Measurements from ENCODE around the gene WSCD1.
A peak's percentile ranks its signal among the peaks of the same experiment; 100 is the strongest.

WSCD1 gene

DNA sequence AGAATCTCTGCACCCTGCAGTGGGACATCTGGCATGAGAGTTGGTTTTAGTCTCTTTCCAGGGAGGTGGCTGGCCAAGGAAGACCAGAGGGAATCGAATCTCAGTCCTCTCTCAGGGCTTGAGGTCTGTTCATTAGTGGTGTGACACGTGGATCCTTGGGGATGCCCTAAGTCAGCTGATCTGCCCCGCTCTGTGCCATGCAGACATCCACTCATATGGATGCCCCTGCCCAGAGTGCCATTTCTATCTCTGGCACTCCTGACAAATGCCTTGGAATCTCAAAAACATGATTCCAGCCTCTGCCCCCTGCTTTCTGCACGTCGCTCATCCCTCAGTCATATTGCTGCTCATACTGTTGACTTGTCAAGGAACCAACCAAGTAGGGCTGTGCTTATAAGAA lies 38.8 kb downstream of the WSCD1 start:
- peak; percentile 25 for DNase-seq

DNA sequence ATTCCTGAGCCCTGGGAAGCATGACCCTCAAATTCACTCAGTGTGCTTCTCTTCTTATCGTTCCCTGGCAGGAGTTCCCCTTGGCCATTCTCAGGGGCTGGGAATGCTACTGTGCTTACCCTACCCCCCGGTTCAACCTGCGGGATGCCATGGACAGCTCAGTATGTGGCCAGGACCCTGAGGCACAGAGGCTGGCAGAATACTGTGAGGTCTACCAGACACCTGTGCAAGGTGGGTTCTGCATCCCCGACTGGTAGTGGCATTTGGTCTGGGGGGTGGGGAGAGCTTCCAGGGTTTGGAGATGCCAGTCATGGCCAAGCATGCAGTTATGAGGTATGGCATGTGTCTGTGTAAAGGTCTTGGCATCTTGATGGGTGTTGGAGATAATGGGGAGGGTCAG lies 39.4 kb downstream of the WSCD1 start:
- DNase-seq: peak; percentile 44

DNA sequence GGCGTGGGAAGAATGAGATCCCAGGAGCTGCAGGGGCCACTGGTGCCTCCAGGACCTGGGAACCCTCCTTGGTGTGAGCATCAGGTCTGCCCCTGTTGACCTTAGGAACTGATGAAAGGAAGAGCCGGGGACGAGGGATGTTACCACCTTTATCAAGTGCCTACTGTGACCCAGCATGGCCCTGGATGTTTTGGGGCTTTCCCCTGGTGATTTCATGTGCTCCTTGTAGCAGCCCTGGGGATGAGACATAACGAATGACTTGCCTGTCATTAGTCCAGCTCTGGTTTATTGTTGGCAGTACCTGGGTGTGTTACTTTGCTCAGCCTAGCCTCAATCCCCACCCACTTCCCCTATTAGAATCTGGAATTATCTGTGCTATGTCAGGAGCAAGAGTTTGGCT lies 39.9 kb downstream of the WSCD1 start:
- DNase-seq: no peak

DNA sequence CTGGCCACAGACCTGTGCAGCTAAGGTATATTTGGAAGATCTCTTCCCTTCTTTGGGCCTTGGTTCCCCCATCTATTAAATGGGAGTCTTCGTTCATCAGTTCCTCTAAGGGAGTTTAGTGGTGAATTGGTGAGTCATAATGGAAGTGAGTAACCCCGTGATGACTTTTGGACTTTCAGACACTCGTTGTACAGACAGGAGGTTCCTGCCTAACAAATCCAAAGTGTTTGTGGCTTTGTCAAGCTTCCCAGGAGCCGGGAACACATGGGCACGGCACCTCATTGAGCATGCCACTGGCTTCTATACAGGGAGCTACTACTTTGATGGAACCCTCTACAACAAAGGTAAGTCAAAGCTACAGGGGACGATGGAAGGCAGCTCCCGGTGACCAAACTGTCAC lies 40.4 kb downstream of the WSCD1 start:
- DNase-seq: peak; percentile 49

DNA sequence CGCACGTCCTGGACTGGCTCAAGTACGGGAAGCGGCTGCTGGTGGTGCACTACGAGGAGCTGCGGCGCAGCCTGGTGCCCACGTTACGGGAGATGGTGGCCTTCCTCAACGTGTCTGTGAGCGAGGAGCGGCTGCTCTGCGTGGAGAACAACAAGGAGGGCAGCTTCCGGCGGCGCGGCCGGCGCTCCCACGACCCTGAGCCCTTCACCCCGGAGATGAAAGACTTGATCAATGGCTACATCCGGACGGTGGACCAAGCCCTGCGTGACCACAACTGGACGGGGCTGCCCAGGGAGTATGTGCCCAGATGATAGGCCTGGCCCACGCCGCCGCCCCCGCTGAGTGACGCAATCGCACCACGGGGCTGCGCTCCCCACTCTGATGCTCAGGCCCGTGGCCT lies 50.2 kb downstream of the WSCD1 start:
- peak; percentile 48 for DNase-seq

DNA sequence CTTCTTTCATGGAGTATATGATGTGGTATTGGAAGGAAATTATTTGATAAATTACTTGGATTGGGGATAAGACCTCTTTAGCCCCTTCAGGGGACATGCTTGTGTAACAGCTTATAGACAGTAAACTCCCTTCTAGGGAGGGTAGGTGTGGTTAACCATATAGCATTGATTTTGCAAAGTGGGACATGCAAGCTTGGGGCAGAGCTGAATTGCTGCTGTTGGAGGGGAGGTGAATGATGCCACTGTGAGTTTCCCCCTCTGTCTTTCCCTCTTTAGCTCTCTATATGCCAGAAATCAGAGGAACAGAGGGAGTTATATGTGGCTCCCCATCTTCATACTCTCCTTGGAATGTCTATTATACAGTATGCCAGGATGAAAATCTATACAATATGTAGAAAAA lies 54.7 kb downstream of the WSCD1 start:
- no peak for DNase-seq

DNA sequence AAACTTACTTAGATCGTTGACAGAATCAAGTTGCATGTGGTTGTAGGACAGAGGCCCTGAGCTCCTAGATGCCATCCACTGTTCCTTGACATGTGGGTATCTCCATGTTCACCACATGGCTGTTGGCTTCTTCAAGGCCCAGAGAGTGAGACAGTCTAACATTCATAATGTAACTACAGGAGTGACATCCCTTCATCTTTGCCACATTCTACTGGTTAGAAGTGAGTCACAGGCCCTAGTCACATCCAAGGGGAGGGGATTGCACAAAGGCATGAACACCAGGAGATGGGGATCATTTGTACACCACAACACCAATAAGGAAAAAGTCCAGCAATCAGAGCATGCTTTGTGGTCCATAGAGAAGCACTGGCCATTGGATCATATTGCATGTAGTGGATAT lies 56.6 kb downstream of the WSCD1 start:
- peak; percentile 32 for DNase-seq

DNA sequence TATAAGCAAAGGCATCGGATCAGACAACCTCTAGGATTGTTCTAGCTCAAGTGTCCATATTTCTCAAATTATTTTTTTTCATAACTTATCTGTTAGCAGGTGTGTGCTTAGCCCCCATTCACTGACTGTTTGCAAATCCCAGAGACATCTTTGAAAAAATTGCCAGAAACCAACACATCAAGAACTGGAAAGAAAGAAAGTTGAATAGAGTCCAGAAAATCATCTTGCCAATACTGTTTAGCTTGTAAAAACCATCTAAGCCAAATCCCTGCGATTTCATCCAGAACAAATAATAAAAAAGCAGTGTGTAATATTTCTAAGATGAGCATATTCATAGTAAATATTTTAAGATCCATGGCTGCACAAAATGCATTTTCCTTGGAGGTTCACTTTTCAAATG lies 64.5 kb downstream of the WSCD1 start:
- DNase-seq: no peak

DNA sequence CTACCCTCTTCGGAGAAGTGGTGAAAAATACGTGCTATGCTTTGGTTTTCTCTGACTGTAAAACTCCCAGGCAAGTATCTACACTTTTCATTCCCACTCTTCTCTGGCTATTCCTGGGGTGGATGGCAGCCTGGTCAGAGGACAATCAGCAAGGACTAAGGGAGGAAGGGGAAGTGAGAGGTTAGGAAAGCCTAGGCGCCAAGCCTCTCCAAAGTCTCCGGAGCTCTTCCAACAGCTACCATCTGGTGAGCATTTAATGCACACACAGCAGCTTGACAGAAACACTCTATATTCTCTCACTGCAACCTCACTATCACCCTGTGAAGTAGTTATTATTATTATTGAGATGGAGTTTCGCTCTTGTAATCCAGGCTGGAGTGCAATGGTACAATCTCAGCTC lies 65.1 kb downstream of the WSCD1 start:
- no peak for DNase-seq

DNA sequence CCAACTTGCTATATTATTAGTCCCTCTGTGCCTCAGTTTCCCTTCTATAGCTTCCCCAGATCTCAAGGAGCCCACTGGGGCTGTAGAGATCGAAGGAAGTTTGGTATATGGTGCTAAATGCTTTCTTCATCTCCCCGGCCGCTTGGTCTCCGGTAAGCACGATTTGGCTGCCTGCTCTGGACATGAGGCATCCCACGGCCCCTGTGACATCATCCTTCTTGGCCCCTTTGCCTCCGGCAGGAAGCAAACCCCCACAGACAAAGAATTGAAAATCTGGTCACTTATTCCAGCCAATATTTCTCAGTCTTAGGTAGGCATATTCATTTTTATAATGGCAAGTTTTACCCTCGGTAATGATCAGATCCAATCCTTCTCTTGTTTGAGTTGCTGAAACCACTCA lies 65.8 kb downstream of the WSCD1 start:
- DNase-seq: no peak

DNA sequence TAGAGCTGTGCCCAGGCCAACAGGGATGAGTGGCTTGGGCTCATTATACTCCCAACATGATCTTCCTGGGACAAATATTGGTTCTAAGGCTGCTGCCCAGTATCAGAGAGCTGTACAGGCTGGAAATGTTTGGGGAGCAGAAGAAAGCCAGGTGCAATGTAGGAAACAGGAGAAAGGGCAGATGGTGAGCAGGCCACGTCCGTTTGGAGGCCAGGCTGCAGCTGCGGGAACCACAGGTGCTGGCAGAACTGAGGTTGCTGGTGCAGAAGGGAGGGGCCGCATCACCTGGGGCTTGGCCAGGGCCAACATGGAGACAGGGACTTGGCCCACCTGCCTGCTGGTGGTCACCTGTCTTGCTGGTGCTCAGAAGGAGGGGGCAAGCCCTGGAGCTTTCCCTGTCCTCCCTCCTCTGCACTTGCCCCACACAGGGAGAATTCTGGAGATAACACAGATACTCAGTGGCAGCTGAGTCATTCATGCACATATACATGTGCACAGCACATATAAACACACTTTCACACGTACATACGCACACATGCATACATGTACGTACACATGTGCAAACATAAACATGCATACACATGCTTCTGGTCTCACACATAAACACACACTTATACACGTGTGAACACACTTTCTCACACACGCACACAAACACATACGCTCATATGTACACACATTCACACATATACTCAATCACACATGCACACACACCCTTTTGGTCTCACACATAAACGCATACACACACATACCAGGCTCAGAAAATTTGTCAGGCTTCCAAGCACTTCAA lies 67.7 kb downstream of the WSCD1 start:
- DNase-seq: peak; percentile 46

DNA sequence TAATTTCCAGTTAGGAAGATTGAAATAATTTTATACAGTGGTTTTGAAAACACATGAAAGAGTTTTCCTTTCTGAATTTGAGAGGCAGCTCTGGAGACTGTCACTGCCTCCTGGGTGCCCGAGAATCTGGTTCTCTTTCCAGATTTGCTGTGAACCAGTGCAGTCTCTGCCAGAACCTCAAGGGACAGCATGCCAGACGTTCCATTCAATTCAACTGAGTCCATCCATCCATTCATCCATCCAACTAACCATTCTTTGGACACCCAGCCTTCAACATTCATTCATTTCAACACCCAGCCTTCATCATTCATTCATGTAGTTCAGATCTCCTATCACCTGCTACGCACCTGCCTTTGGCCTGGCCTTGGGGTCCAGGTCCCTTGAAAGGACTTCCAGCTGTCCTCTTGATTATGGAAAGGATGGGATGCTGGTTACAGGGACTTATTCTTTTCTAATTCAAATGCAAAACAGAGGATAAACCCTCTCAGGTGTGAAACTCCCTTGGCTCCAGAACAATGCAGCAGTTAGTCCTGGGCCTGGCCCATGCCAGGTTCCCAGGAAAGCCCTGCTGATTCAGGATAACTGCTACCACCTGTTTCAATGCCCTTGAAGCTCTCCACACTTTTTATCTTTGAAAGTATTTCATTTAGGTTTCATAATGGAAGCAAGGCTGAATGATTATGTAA lies 68.7 kb downstream of the WSCD1 start:
- DNase-seq: peak; percentile 38

DNA sequence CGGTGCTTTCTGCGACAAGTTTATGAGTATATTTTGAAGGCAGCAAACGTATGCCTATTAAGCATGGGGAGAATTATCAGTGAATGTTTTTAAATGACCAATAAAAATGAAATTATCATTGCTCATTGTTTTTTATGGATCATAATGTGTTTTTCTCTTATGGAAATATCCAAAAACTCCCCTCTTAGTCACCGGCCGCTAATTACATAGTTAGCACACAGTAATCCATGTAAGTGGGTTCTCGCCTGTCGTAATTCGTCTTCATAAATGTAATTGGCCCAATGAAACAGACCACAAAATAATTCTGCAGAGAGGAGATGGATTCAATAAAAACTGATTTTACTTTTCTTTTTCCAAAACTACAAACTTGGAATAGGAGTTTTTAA lies 69.3 kb downstream of the WSCD1 start:
- no peak for DNase-seq

DNA sequence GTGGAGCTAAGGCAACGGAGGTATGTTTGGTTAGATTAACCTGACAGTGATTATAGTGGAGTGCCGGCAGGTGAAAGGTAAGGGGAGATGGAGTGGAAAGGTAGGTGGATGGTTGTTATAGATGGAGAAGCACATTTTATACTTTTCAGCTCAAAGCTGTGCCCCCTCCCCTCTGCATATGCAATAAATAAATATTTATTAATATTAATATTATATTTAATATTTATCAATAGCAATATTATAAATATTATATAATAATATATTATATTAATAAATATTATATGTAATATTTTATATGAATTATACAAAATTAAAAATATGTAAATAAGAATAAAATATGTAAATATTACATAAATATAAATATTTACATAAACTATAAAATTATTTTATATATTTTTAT lies 70.0 kb downstream of the WSCD1 start:
- no peak for DNase-seq

DNA sequence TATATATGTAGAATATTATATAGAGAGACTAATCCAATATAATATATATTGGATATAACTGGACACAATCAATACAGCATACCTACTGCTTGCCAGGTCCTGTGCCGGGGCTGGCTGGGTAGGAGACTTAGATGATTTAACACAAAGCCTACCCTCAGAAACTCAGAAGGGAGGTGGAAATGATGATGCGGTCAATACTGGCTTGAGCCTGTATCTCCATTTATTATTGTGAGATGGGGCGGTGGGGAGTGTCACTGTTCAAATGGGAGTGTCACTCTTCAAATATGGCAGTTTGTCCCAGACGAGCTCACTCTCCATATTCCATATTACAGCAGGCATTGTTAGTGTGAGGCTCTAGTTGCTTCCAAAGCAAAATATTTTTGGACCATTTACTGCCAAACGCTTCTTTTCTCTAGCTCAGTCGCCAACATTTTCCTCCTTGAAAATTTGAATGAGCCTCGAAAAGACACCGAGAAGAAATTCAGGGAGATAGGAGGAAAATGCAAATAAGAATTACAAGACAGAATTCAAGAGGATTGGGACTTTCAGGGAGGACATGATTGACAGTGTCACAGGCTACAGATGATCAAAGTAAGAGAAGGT lies 70.7 kb downstream of the WSCD1 start:
- no peak for DNase-seq

DNA sequence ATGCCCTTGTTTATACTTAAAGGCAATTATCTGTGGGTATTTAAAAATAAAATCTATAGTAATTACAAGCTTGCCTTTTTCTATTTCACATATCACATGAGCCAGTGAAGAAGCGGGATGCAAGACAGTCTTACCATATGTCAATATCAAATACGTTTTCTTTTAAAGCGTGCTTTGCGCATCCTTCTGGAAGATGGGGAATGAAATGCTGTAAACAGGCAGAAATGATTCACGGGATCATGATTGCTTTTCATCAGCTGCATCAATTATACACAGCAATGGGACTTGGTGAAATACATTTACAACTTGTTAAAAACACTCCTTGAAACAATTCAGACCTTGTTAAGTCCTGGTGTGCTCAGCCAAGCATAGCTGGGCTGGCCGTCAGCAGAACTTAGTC lies 72.5 kb downstream of the WSCD1 start:
- DNase-seq: no peak

DNA sequence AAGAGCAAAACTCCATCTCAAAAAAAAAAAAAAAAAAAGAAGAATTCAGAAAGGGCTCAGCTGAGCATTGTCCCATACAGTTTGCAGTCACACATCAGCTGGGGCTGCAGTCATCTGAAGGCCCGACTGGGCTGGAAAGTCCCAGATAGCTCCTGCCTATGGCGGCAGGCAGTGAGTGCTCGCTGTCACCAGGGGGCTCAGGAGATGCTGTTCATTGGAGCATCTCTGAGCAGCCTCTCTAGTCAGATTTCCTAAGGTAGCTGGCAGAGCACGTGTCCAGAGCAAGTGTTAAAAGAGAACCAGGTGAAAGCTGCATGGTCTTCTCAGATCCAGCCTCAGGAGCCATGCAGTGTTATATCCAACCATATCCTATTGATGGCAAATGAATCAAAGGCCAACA lies 75.8 kb downstream of the WSCD1 start:
- DNase-seq: no peak

DNA sequence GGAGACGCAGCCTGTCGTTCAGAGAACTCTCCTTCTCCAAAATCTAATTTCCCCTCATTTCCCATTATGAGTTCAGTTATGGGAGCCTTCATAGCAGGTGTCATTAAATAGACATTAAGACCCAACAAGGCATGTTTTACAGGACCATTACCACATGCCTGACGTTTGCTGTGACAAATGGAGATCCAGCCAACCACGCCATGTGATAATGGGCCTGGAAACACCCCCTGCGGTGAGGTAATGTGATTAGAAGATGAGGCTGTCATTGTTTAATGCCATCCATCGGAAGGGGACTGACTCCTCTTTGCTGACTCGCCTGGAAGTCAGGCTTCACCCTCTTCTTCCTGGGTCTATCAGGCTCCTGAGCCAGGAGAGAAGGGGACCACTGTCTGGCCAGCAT lies 76.9 kb downstream of the WSCD1 start:
- no peak for DNase-seq

DNA sequence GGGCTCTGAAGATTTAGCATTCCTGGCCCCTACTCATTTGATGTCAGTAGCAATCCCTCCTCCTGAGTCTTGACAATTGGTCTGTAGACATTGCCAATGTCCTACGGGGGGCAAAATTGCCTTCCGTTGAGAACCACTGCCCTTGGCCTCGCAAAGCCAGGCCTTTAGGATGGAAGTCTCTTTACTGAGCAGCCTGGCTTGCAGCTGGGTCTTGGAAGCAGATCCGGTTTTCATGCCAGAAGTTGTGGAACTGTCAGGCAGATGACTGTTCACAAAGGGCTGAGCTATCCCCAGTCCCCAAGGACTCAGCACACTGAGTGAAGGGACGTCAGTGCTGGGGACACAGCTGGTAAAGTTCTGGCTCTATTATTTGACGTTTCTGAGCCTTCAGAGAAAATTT lies 83.2 kb downstream of the WSCD1 start:
- no peak for DNase-seq

DNA sequence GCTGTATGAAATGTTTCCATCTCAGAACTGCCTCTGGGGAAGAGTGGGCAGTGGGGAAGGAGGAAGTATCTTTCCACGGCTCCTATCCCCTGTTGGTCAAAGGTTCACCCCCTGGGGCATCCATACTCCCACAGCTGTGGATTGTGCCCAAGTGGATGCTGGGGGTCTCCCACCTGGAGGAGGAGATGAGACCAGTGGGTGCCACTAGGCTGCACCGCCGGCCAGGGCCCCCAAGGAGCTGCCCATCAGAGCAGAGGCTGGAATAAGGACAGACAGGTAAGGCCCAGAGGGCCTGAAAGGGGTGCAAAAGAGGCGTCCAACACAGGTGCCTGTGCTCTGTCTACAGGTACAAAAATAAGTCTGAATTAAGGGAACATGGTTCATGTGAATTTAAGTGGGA lies 87.5 kb downstream of the WSCD1 start:
- DNase-seq: no peak

DNA sequence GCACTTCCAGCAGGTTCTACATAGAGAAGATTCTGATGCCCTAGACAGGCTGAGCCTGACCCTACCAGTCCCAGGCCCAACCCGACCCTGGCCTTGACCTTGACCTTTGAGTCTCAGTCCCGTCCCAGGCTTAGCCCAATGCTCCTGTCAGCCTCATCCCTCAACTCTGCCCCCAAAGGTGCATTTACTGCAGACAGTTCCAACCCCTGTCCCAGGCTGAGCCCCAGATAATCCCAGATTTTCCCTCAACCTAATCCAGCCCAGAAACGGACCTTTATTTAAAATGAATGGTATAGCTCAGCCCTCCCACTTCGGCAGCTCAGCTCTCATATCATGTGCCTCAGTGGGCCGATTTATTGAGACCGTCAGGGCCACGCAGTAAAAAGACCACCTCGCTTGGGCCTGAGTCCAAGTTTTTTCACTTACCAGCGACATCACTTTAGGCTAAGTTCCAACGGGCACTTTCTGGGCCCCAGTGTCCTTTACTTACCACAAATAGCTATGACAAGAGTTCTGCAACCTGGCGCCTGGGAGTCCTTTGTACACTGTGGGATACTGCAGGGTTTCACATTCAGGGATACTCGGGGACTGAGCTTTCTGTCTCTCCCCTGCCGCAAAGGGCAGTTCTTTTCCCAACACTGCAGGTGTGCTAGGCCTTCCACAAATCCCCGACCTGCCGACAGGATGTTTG lies 89.5 kb downstream of the WSCD1 start:
- DNase-seq: no peak

DNA sequence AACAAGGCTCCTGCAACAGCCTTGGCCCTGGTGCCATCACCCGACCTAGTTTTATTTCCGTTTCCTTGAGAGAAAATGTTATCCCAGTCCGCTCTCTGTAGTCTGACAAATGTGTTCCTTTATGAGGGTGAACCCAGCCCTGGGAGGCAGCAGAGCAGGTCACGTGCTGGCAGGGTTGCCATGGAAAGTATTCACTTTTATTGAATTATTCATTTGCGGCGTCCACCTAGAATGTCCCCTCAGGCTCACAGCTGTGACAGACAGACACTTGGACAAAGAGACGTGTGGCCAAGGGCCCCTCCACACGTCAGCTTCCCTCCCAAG lies 90.0 kb downstream of the WSCD1 start:
- no peak for DNase-seq

DNA sequence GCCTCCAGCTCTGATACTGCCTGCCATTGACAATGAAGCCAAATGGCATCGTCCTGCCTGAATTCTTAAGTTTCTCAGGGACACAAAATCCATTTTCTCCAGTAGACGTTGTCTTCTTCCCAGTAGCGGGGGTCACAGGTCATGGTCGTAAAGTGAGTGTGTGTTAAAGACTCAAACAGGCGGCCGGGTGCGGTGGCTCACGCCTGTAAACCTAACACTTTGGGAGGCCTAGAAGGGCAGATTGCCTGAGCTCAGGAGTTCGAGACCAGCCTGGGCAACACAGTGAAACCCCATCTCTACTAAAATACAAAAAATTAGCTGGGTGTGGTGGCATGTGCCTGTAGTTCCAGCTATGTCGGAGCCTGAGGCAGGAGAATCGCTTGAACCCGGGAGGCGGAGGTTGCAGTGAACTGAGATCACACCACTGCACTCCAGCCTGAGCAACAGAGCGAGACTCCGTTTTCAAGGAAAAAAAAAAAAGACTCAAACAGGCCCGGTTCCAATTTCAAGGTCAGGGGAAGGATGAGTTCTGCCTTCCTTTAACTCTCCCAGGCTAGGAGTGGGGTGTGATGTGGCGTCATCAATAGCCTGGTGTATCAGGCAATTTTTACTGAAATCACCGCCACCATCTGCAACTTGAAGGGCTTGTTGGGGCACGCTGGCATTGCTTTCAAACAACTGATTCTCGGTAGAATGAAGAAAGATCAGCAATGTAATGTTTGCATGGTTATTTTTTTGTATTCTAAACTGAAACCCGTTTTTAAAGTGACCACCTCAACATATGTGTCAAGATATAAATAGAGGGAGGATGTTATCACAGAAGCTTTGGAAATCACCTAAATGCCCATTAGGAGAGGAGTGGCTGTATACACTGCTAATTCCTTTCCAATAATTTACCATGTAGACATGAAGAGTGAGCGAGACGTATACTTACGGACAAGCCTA lies 91.0 kb downstream of the WSCD1 start:
- DNase-seq: no peak

All from islet precursor cell (in vitro differentiated cells).